HCT116 (cell line): ENCODE measurements around the gene ZBTB20. TPM values are rescaled to one million over a fixed set of nuclear protein-coding genes. Genes with fewer than 3 reads are reported as not detected.
A peak's percentile ranks its signal among the peaks of the same experiment; 100 is the strongest.

Experiments used
- ATAC-seq: fragments of 200-7000 bp; cut with Tn5 transposase; 2 replicates; pipeline ENCODE4 v1.9.1; 2020; ENCODE audit warnings: mild to moderate bottlenecking, moderate library complexity
- BruUV-seq: library from RNA; stranded (reverse); fragments of 400-500 nt; replicated peaks from 2 replicates; lab custom pipeline; 2021; lab: Mats Ljungman, UMichigan
- CTCF ChIA-PET: fragments of 300-600 bp; sonication (Branson Sonifier 250); formaldehyde crosslinking; loops from one replicate; lab custom pipeline; 2021; ENCODE audit warnings: antibody characterized with exemption; lab: Charles Lee
- POLR2A ChIA-PET: fragments of 300-600, 350-600 bp; sonication (Branson Sonifier 250); formaldehyde crosslinking; loops from one replicate; lab custom pipeline; 2021; ENCODE audit warnings: antibody characterized with exemption; lab: Charles Lee
- RAD21 ChIA-PET, 2 experiments: fragments of 300-600 bp; sonication (Branson Sonifier 250); formaldehyde crosslinking; loops; one replicate each; lab custom pipeline; 2023; ENCODE audit warnings: low total read pairs in 2 of 2; ENCODE audit not compliant: uncharacterized antibody in 2 of 2, unreplicated experiment in 2 of 2, low non-redundant PET in 1 of 2; lab: Charles Lee
- DNase-seq: peaks from one replicate; pipeline ENCODE4 v3.0.0-alpha.2; 2010; ENCODE audit warnings: low read depth, low spot score
- H2AFZ ChIP-seq: fragments of 200-600 bp; shearing (Covaris generic), sonication (generic); 2 replicates; pipeline ENCODE4 v1.6.1; 2017; ENCODE audit warnings: low read depth, mixed run types, mixed read lengths, antibody characterized with exemption, low read length; ENCODE audit not compliant: poor library complexity, severe bottlenecking
- H3K27ac ChIP-seq: 2 replicates; pipeline ENCODE4 v1.5.1; 2012; ENCODE audit warnings: low read depth, low read length
- H3K27me3 ChIP-seq: fragments of 200-600 bp; sonication (generic); 2 replicates; pipeline ENCODE4 v1.6.1; 2016; ENCODE audit warnings: mixed run types, low read length, mixed read lengths; ENCODE audit not compliant: insufficient read depth
- H3K36me3 ChIP-seq, 2 experiments: fragments of 200-500 bp in 1 of 2; fragments of 200-600 bp in 1 of 2; sonication (Bioruptor generic) in 1 of 2; sonication (generic) in 1 of 2; 2 replicates each; pipeline versions ENCODE4 v1.5.1 to v1.6.1; 2014 to 2016; ENCODE audit warnings: low read length in 2 of 2, inconsistent platforms in 1 of 2, mixed read lengths in 1 of 2, mixed run types in 1 of 2; ENCODE audit not compliant: insufficient read depth in 2 of 2, control insufficient read depth in 1 of 2
- H3K4me1 ChIP-seq, 2 experiments: fragments of 200-600 bp in 1 of 2; sonication (generic) in 1 of 2; 2 replicates each; pipeline versions ENCODE4 v1.5.1 to v1.6.1; 2012 to 2017; ENCODE audit warnings: low read length in 2 of 2, inconsistent platforms in 1 of 2, mild to moderate bottlenecking in 1 of 2, mixed read lengths in 1 of 2, mixed run types in 1 of 2, moderate library complexity in 1 of 2; ENCODE audit not compliant: insufficient read depth in 2 of 2, control insufficient read depth in 1 of 2
- H3K4me2 ChIP-seq: fragments of 200-600 bp; sonication (generic); 2 replicates; pipeline ENCODE4 v1.6.1; 2017; ENCODE audit warnings: mixed run types, low read length, mixed read lengths
- H3K4me3 ChIP-seq, 2 experiments: fragments of 200-600 bp in 1 of 2; sonication (generic) in 1 of 2; replicated peaks in 1 of 2; 2 replicates each; pipeline ENCODE4 v1.5.1; 2011 to 2016; ENCODE audit warnings: low read length in 2 of 2, control low read depth in 1 of 2, low read depth in 1 of 2, mild to moderate bottlenecking in 1 of 2, mixed read lengths in 1 of 2, mixed run types in 1 of 2
- H3K79me2 ChIP-seq: fragments of 200-600 bp; sonication (generic); 2 replicates; pipeline ENCODE4 v1.6.1; 2017; ENCODE audit warnings: mild to moderate bottlenecking, mixed run types, low read length, moderate library complexity, mixed read lengths; ENCODE audit not compliant: insufficient read depth
- H3K9ac ChIP-seq: fragments of 200-600 bp; sonication (generic); 2 replicates; pipeline ENCODE4 v1.6.1; 2016; ENCODE audit warnings: low read length, mixed read lengths
- H3K9me2 ChIP-seq: fragments of 200-600 bp; sonication (generic), shearing (Covaris generic); 2 replicates; pipeline ENCODE4 v1.6.1; 2017; ENCODE audit warnings: mixed run types, mild to moderate bottlenecking, moderate library complexity; ENCODE audit not compliant: insufficient read depth
- H3K9me3 ChIP-seq, 2 experiments: fragments of 200-500 bp in 1 of 2; fragments of 200-600 bp in 1 of 2; sonication (Bioruptor generic) in 1 of 2; sonication (generic) in 1 of 2; 2 replicates each; pipeline ENCODE4 v1.6.1; 2014 to 2017; ENCODE audit warnings: low read length in 2 of 2, mixed read lengths in 2 of 2, inconsistent platforms in 1 of 2, low read depth in 1 of 2, mild to moderate bottlenecking in 1 of 2, mixed run types in 1 of 2, moderate library complexity in 1 of 2; ENCODE audit not compliant: control insufficient read depth in 1 of 2, insufficient read depth in 1 of 2
- H4K20me1 ChIP-seq: fragments of 200-600 bp; sonication (generic), shearing (Covaris generic); 2 replicates; pipeline ENCODE4 v1.6.1; 2017; ENCODE audit warnings: mixed run types, mild to moderate bottlenecking, moderate library complexity; ENCODE audit not compliant: insufficient read depth
- CTCF ChIP-seq, 3 experiments: fragments of 200-600 bp in 1 of 3; sonication (generic) in 1 of 3; IDR thresholded peaks in 2 of 3; conservative IDR thresholded peaks in 1 of 3; 2 replicates each; pipeline ENCODE4 v1.5.1; 2012 to 2017; ENCODE audit warnings: low read depth in 2 of 3, low read length in 2 of 3, antibody characterized with exemption in 1 of 3, borderline replicate concordance in 1 of 3, control low read depth in 1 of 3, mild to moderate bottlenecking in 1 of 3, mixed read lengths in 1 of 3, mixed run types in 1 of 3, moderate library complexity in 1 of 3; ENCODE audit not compliant: insufficient read depth in 1 of 3
- FOSL1 ChIP-seq: IDR thresholded peaks from 2 replicates; pipeline ENCODE4 v1.6.1; 2012; ENCODE audit warnings: low read depth
- REST ChIP-seq: IDR thresholded peaks from 2 replicates; pipeline ENCODE4 v1.6.1; 2012; ENCODE audit warnings: low read depth
- intact Hi-C: fragments of 100-400 bp; cut with micrococcal nuclease; formaldehyde crosslinking; loops from 2 replicates; pipeline ENCODE4 v1.10.0; 2022
- total RNA-seq: library from RNA; stranded (reverse); gene quantifications from one replicate; pipeline ENCODE4 v1.2.1, GENCODE V29; 2021; ENCODE audit not compliant: unreplicated experiment

Gene ZBTB20
- total RNA-seq, 1 experiment from 2014 or later, result 42.1 TPM

GRCh38 chr3:115085197-115085865, 61.8 kb downstream of the ZBTB20 start:
- peak; percentile 70 for ATAC-seq
- TF ChIP-seq CTCF (IDR thresholded peaks at IDR 0.05 in 2 of 3, conservative IDR thresholded peaks at IDR 0.05 in 1 of 3; ENCODE audit: borderline replicate concordance in 1 of 3, insufficient read depth in 1 of 3, low read depth in 2 of 3, low read length in 2 of 3) (peak in 2 of 3 experiments; percentile 52 to 58; a peak in 4 of 6 replicates), REST (no peak), FOSL1 (no peak)
- CTCF ChIA-PET, result interaction anchor here (1.5 kb wide), 1 partner anchor 43 kb away, joined by 3 read pairs; no protein-coding TSS in a partner anchor

More at GRCh38 chr3:115085197-115085865, 61.8 kb downstream of the ZBTB20 start:
- Histone ChIP-seq H3K4me3 (no peak overlapping the region), H3K27ac (no peak overlapping the region), H3K79me2 (no peaks in the 10 kb centered on the region), H3K36me3 (no peaks in the 10 kb centered on the region), H3K4me2 (no peak overlapping the region), H3K9ac (no peak overlapping the region), H3K27me3 (no peaks in the 10 kb centered on the region), H3K9me3 (no peaks in the 10 kb centered on the region), H3K4me1 (peaks cover 0 to 4% of the 10 kb centered on the region in 2 experiments; a peak in 1 of 4 replicates), H2AFZ (peak overlapping the region; percentile 0), H3K9me2 (0 out of 2 replicates have a peak, but pooled peaks cover 2% of the 10 kb centered on the region), H4K20me1 (no peaks in the 10 kb centered on the region)
- DNase-seq, result no peak
- POLR2A ChIA-PET, result no interaction called here
- no TSS peak for BruUV-seq
- RAD21 ChIA-PET, result no interaction called here
- intact Hi-C loops, result no loop called here
